Vagina (tissue), 2 donors: ENCODE data around the gene GNAZ. TPM values are rescaled to one million over a fixed set of nuclear protein-coding genes. Genes with fewer than 3 reads are reported as not detected.
A peak's percentile ranks its signal among the peaks of the same experiment; 100 is the strongest.

ENCODE experiments used
- DNase-seq, 2 donors: peaks; one replicate each; pipeline ENCODE4 v3.0.0-alpha.2; 2017; ENCODE audit errors: extremely low spot score in 2 of 2
- H3K27ac ChIP-seq: fragments of 200-600 bp; sonication (generic); one replicate; pipeline ENCODE4 v1.5.1; 2019
- H3K27me3 ChIP-seq: fragments of 200-600 bp; sonication (generic); one replicate; pipeline ENCODE4 v1.5.1; 2019
- H3K36me3 ChIP-seq, 2 donors: fragments of 200-600 bp; sonication (generic); one replicate each; pipeline ENCODE4 v1.5.1; 2017 to 2019
- H3K4me1 ChIP-seq: fragments of 200-600 bp; sonication (generic); one replicate; pipeline ENCODE4 v1.5.1; 2019
- H3K4me3 ChIP-seq, 2 donors: fragments of 200-600 bp; sonication (generic); 1 replicate in 1 of 2; 2 replicates in 1 of 2; pipeline ENCODE4 v1.5.1; 2016 to 2019
- H3K9me3 ChIP-seq: fragments of 200-600 bp; sonication (generic); one replicate; pipeline ENCODE4 v1.5.1; 2019
- CTCF ChIP-seq, 3 experiments: fragments of 450-650 bp in 2 of 3; fragments of 200-600 bp in 1 of 3; sonication (generic) in 1 of 3; IDR thresholded peaks; one replicate each; pipeline ENCODE4 v1.5.1; 2017 to 2019; ENCODE audit warnings: antibody characterized with exemption in 3 of 3, mild to moderate bottlenecking in 2 of 3, moderate library complexity in 2 of 3
- POLR2A ChIP-seq, 2 donors: fragments of 450-650 bp; IDR thresholded peaks; one replicate each; pipeline ENCODE4 v1.6.1; 2017; ENCODE audit warnings: antibody characterized with exemption in 2 of 2, mild to moderate bottlenecking in 2 of 2, moderate library complexity in 2 of 2
- POLR2AphosphoS5 ChIP-seq, 2 donors: sonication (generic); formaldehyde crosslinking; IDR thresholded peaks; one replicate each; pipeline ENCODE4 v1.9.0; 2017; ENCODE audit warnings: antibody characterized with exemption in 2 of 2, mild to moderate bottlenecking in 2 of 2, low read depth in 1 of 2; ENCODE audit not compliant: insufficient read depth in 1 of 2
- intact Hi-C: fragments of 100-400 bp; cut with DNase I; formaldehyde crosslinking; loops from one replicate; pipeline ENCODE4 v1.15.1; 2023
- total RNA-seq: library from RNA; depleted of rRNA; stranded (reverse); fragments of >200 nt; gene quantifications from one replicate; pipeline ENCODE4 v1.2.3, GENCODE V29; 2016

GNAZ gene
- total RNA-seq, 1 donor from 2014 or later = 11.3 TPM

- intact Hi-C loops = no loop called here
- peak in 1 of 2 donors; percentile 49 for DNase-seq
- no peaks in the 10 kb centered on the region for H3K9me3 ChIP-seq
- peaks cover 19% of the 10 kb centered on the region for H3K4me1 ChIP-seq
- no peak overlapping the region for H3K27ac ChIP-seq
- no peak for TF ChIP-seq POLR2AphosphoS5 (IDR thresholded peaks at IDR 0.05; ENCODE audit: insufficient read depth in 1 of 2, low read depth in 1 of 2)
- TF ChIP-seq CTCF (IDR thresholded peaks at IDR 0.05) = no peak
- no peak for TF ChIP-seq POLR2A (IDR thresholded peaks at IDR 0.05)
- H3K27me3 ChIP-seq = no peaks in the 10 kb centered on the region
- no peak overlapping the region for H3K4me3 ChIP-seq
- H3K36me3 ChIP-seq = no peaks in the 10 kb centered on the region
These were observed 3.2 kb upstream of the GNAZ start for GRCh38 chr22:23067023-23067650.

GRCh38 chr22:23067691-23068090 is 2.6 kb upstream of the GNAZ start:
- DNase-seq = no peak
- Histone ChIP-seq H3K27ac (no peak overlapping the region), H3K4me1 (peaks cover 19% of the 10 kb centered on the region), H3K27me3 (no peaks in the 10 kb centered on the region), H3K36me3 (no peaks in the 10 kb centered on the region), H3K9me3 (no peaks in the 10 kb centered on the region), H3K4me3 (no peak overlapping the region)
- TF ChIP-seq CTCF (IDR thresholded peaks at IDR 0.05) (no peak), POLR2AphosphoS5 (IDR thresholded peaks at IDR 0.05; ENCODE audit: insufficient read depth in 1 of 2, low read depth in 1 of 2) (no peak), POLR2A (IDR thresholded peaks at IDR 0.05) (no peak)
- intact Hi-C loops = no loop called here

GRCh38 chr22:23068096-23068831 is 2.1 kb upstream of the GNAZ start:
- DNase-seq = no peak
- TF ChIP-seq POLR2A (IDR thresholded peaks at IDR 0.05) = no peak
- no peak for TF ChIP-seq POLR2AphosphoS5 (IDR thresholded peaks at IDR 0.05; ENCODE audit: insufficient read depth in 1 of 2, low read depth in 1 of 2)
- TF ChIP-seq CTCF (IDR thresholded peaks at IDR 0.05) = no peak
- H3K27ac ChIP-seq = no peak overlapping the region
- no peaks in the 10 kb centered on the region for H3K9me3 ChIP-seq
- intact Hi-C loops = no loop called here
- peaks cover 19% of the 10 kb centered on the region for H3K4me1 ChIP-seq
- H3K27me3 ChIP-seq = no peaks in the 10 kb centered on the region
- H3K36me3 ChIP-seq = no peaks in the 10 kb centered on the region
- H3K4me3 ChIP-seq = no peak overlapping the region

- TF ChIP-seq POLR2A (IDR thresholded peaks at IDR 0.05) = no peak
- H3K27ac ChIP-seq = no peak overlapping the region
- intact Hi-C loops = no loop called here
- DNase-seq = no peak
- H3K36me3 ChIP-seq = no peaks in the 10 kb centered on the region
- no peaks in the 10 kb centered on the region for H3K9me3 ChIP-seq
- H3K4me3 ChIP-seq = no peak overlapping the region
- H3K4me1 ChIP-seq = peaks cover 19% of the 10 kb centered on the region
- H3K27me3 ChIP-seq = no peaks in the 10 kb centered on the region
These were observed 1.4 kb upstream of the GNAZ start for GRCh38 chr22:23068832-23069385.

GRCh38 chr22:23069502-23070357 is 589 bp upstream of the GNAZ start:
- intact Hi-C loops = no loop called here
- TF ChIP-seq POLR2A (IDR thresholded peaks at IDR 0.05) (no peak), CTCF (IDR thresholded peaks at IDR 0.05) (no peak), POLR2AphosphoS5 (IDR thresholded peaks at IDR 0.05; ENCODE audit: insufficient read depth in 1 of 2, low read depth in 1 of 2) (no peak)
- Histone ChIP-seq H3K36me3 (no peaks in the 10 kb centered on the region), H3K27me3 (no peaks in the 10 kb centered on the region), H3K9me3 (no peaks in the 10 kb centered on the region), H3K4me1 (peaks cover 19% of the 10 kb centered on the region), H3K4me3 (peak overlapping the region; percentile 47 to 56), H3K27ac (no peak overlapping the region)
- no peak for DNase-seq
